Measurements from ENCODE around the gene SH3TC1. TPM values are rescaled to one million over a fixed set of nuclear protein-coding genes. Genes with fewer than 3 reads are reported as not detected.
A peak's percentile ranks its signal among the peaks of the same experiment; 100 is the strongest.

Gene SH3TC1
- total RNA-seq (ENCODE audit: low replicate concordance) = 5.4 and 6.9 TPM in 2 replicates
- long read RNA-seq, partial matches to known transcripts = 1 of 1 reads
- long read RNA-seq, other reads (novel, unspliced or antisense) = 0 of 1 reads

- H3K36me3 Mint-ChIP-seq = no peaks in the 10 kb centered on the region
- H3K27ac Mint-ChIP-seq = peak within 1 kb of the TSS; percentile 78
- no peaks in the 10 kb centered on the region for H3K27me3 Mint-ChIP-seq
- H3K9me3 Mint-ChIP-seq = no peaks in the 10 kb centered on the region
- H3K4me1 Mint-ChIP-seq (ENCODE audit: unreplicated experiment) = peaks cover 38% of the 10 kb centered on the region
- H3K4me3 Mint-ChIP-seq = peak within 1 kb of the TSS; percentile 69
- TF ChIP-seq CTCF (conservative IDR thresholded peaks at IDR 0.05) = no peak
- peak; percentile 88 for DNase-seq (ENCODE audit: extremely low spot score, unreplicated experiment)
Measured at GRCh38 chr4:8198906-8199593, at the start of gene SH3TC1. SH3TC1 (plus strand) TSS chr4:8199290; CDS start chr4:8205195, 5,905 bp downstream.

- no peak overlapping the region for H3K4me3 Mint-ChIP-seq
- no peak for TF ChIP-seq CTCF (conservative IDR thresholded peaks at IDR 0.05)
- H3K36me3 Mint-ChIP-seq = no peaks in the 10 kb centered on the region
- H3K27me3 Mint-ChIP-seq = peaks cover 40% of the 10 kb centered on the region
- H3K4me1 Mint-ChIP-seq (ENCODE audit: unreplicated experiment) = peaks cover 11% of the 10 kb centered on the region
- no peak for DNase-seq (ENCODE audit: extremely low spot score, unreplicated experiment)
- no peak overlapping the region for H3K27ac Mint-ChIP-seq
- no peaks in the 10 kb centered on the region for H3K9me3 Mint-ChIP-seq
Measured at GRCh38 chr4:8149664-8150063, 49.4 kb upstream of the SH3TC1 start.

DNA sequence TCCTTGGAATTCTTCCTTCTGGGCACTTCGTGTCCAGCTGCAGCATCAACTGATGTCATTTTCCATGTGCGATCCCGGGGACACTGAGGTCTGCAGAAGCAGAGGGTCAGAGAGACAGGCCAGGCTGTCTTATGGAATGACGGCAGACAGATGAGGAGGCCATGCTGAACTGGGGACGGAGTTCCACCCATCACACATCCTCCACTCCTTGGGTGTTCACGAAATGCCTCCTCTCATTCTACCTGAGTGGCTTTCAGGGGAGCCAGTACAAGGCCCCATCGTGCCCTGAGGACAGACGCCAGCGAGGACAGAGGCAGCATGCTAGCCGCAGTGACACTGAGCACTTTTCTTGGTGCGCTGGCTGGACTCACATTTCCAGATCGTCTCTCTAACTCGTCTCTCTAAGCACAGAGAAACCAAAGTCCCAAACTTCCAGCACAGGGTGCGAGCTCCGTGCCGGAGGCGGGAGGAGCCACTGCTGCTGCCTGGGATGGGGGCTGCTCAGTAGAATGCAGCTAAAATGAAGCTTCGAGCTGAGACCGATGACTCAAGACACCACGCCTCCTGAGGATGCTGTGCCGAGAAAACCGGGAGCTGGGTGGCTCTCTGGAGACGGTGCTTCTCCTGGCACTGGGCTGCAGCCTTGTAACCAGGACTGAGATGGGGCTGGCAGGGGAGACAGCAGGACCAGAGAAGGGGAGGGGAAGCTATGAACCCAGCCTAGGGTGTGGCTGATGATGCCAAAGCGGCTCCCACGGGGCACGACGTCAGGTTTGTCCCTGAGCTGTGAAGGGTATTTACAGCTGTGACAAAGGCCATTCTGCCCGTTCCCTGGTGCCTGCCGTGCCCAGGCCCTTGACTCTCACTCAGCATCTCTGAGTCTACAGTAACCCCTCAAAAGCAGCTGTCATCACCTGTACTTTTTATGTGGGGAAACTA, 48.7 kb upstream of the SH3TC1 start:
- peaks cover 40% of the 10 kb centered on the region for H3K27me3 Mint-ChIP-seq

GRCh38 chr4:8151165-8151650, 47.9 kb upstream of the SH3TC1 start:
- no peaks in the 10 kb centered on the region for H3K36me3 Mint-ChIP-seq
- H3K27me3 Mint-ChIP-seq = peaks cover 39% of the 10 kb centered on the region
- H3K27ac Mint-ChIP-seq = no peak overlapping the region
- no peak overlapping the region for H3K4me3 Mint-ChIP-seq
- DNase-seq (ENCODE audit: extremely low spot score, unreplicated experiment) = no peak
- H3K9me3 Mint-ChIP-seq = no peaks in the 10 kb centered on the region
- TF ChIP-seq CTCF (conservative IDR thresholded peaks at IDR 0.05) = no peak
- H3K4me1 Mint-ChIP-seq (ENCODE audit: unreplicated experiment) = peaks cover 7% of the 10 kb centered on the region

More for the DNA sequence above, 48.7 kb upstream of the SH3TC1 start:
- no peak overlapping the region for H3K4me3 Mint-ChIP-seq
- no peaks in the 10 kb centered on the region for H3K9me3 Mint-ChIP-seq
- no peak overlapping the region for H3K27ac Mint-ChIP-seq
- TF ChIP-seq CTCF (conservative IDR thresholded peaks at IDR 0.05) = no peak
- peaks cover 11% of the 10 kb centered on the region for H3K4me1 Mint-ChIP-seq (ENCODE audit: unreplicated experiment)
- DNase-seq (ENCODE audit: extremely low spot score, unreplicated experiment) = no peak
- H3K36me3 Mint-ChIP-seq = no peaks in the 10 kb centered on the region

DNA sequence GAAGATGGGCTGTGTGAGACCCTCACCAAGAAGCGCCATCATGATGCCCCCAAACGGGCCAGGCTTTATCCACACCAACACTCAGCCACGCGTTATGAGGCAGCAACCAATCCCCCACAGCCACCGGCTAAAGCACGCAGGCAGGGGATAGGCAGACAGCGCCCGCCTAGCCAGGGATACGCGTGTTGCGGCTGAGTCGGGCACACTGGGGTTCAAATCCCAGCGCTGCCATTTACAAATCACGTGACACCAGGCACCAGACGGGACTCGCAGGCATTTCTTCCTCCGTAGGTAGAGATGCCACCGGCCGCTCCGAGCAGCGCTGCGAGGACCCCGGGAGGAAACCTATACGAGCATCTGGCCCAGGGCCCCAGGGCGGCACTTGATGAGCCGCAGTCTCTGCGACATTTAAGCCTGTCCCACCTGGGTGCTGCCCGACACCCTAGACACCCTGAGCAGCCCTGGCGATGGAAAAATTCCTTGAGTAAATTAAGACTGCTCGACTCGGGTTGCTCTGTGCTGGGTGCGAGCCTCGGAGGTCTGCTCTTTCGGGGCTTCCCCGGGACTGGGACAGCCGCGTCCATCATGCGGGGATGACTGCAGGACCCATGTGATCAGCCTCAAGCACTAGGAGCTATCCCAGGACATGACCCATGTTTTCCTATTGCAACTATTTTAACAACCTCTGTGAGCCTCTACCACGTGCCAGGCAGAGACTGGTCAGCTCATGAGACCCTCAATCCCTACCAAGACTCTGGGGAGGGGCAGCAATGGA, 46.8 kb upstream of the SH3TC1 start:
- no peak for TF ChIP-seq CTCF (conservative IDR thresholded peaks at IDR 0.05)
- peaks cover 2% of the 10 kb centered on the region for H3K4me1 Mint-ChIP-seq (ENCODE audit: unreplicated experiment)
- peaks cover 47% of the 10 kb centered on the region for H3K27me3 Mint-ChIP-seq
- no peaks in the 10 kb centered on the region for H3K9me3 Mint-ChIP-seq
- DNase-seq (ENCODE audit: extremely low spot score, unreplicated experiment) = no peak
- no peak overlapping the region for H3K27ac Mint-ChIP-seq
- H3K4me3 Mint-ChIP-seq = no peak overlapping the region
- no peaks in the 10 kb centered on the region for H3K36me3 Mint-ChIP-seq
